Right lobe of liver (tissue), 6 donors: ENCODE measurements around the gene VAPB. TPM values are rescaled to one million over a fixed set of nuclear protein-coding genes. Genes with fewer than 3 reads are reported as not detected.

Source experiments
- ATAC-seq, 4 donors: fragments of 200-7000 bp; cut with Tn5 transposase; one replicate each; pipeline ENCODE4 v1.9.1; 2020; ENCODE audit warnings: mild to moderate bottlenecking in 4 of 4, moderate library complexity in 4 of 4
- DNase-seq, 3 donors: peaks; one replicate each; pipeline ENCODE4 v3.0.0-alpha.2; 2020
- H3K27ac ChIP-seq, 3 donors: fragments of 200-600 bp; one replicate each; pipeline ENCODE4 v1.8.0; 2022
- H3K27me3 ChIP-seq, 2 donors: fragments of 200-600 bp; one replicate each; pipeline ENCODE4 v1.8.0; 2022
- H3K36me3 ChIP-seq, 4 donors: fragments of 200-600 bp; sonication (generic) in 1 of 4; one replicate each; pipeline versions ENCODE4 v1.5.1 to v1.8.0; 2017 to 2022; ENCODE audit warnings: control low read depth in 1 of 4
- H3K4me1 ChIP-seq, 4 donors: fragments of 200-600 bp; sonication (generic) in 1 of 4; one replicate each; pipeline versions ENCODE4 v1.5.1 to v1.8.0; 2017 to 2022; ENCODE audit warnings: control low read depth in 1 of 4
- H3K4me3 ChIP-seq, 3 donors: fragments of 200-600 bp; one replicate each; pipeline ENCODE4 v1.8.0; 2022
- H3K9me3 ChIP-seq, 4 donors: fragments of 200-600 bp; sonication (generic) in 1 of 4; one replicate each; pipeline versions ENCODE4 v1.5.1 to v1.8.0; 2017 to 2022; ENCODE audit warnings: control low read depth in 1 of 4
- POLR2A ChIP-seq: fragments of 450-650 bp; IDR thresholded peaks from one replicate; pipeline ENCODE4 v1.6.1; 2017; ENCODE audit warnings: antibody characterized with exemption, mild to moderate bottlenecking
- WGBS: methylation state at CpG from one replicate; pipeline ENCODE4 v1.1.6; 2018; ENCODE audit warnings: low coverage, low lambda C conversion rate; ENCODE audit not compliant: insufficient coverage; ENCODE audit errors: missing lambda C conversion rate; 5-methylcytosine and 5-hydroxymethylcytosine counted together
- intact Hi-C, 2 donors: fragments of 100-400 bp; cut with DNase I; formaldehyde crosslinking; loops; one replicate each; pipeline versions ENCODE4 v1.11.2 to v1.14.1; 2022
- total RNA-seq, 6 experiments: library from RNA; depleted of rRNA in 2 of 6; stranded (reverse); fragments of >200 nt in 2 of 6; fragmentation: NEBNext Ultra II Directional in 3 of 6; extraction: Animal tissue kit (Norgen Biotek cat#: 25700) in 3 of 6; gene quantifications; one replicate each; pipeline versions ENCODE4 v1.1.0 to v1.2.4, GENCODE V29; 2016 to 2023
- TF ChIP-seq, protein P1 (sequence below), 4 donors: fragments of 200-600 bp in 3 of 4; fragments of 450-650 bp in 1 of 4; IDR thresholded peaks; one replicate each; pipeline versions ENCODE4 v1.5.1 to v1.8.0; 2016 to 2022; ENCODE audit warnings: antibody characterized with exemption in 4 of 4, mild to moderate bottlenecking in 2 of 4
- donor health status: DM: no; HTN: yes; CAD: no.
- donor health status: DM: no; HTN: no; CAD: no.
- donor health status: DM: no; HTN: no; CAD: no.
- donor health status: DM: no; HTN: yes; CAD: no.
- donor health status: DM: no; HTN: yes; CAD: no.

The VAPB gene
- total RNA-seq, 6 experiments from 2014 or later = 17.5 to 42.9 (median 31.4) TPM

DNA sequence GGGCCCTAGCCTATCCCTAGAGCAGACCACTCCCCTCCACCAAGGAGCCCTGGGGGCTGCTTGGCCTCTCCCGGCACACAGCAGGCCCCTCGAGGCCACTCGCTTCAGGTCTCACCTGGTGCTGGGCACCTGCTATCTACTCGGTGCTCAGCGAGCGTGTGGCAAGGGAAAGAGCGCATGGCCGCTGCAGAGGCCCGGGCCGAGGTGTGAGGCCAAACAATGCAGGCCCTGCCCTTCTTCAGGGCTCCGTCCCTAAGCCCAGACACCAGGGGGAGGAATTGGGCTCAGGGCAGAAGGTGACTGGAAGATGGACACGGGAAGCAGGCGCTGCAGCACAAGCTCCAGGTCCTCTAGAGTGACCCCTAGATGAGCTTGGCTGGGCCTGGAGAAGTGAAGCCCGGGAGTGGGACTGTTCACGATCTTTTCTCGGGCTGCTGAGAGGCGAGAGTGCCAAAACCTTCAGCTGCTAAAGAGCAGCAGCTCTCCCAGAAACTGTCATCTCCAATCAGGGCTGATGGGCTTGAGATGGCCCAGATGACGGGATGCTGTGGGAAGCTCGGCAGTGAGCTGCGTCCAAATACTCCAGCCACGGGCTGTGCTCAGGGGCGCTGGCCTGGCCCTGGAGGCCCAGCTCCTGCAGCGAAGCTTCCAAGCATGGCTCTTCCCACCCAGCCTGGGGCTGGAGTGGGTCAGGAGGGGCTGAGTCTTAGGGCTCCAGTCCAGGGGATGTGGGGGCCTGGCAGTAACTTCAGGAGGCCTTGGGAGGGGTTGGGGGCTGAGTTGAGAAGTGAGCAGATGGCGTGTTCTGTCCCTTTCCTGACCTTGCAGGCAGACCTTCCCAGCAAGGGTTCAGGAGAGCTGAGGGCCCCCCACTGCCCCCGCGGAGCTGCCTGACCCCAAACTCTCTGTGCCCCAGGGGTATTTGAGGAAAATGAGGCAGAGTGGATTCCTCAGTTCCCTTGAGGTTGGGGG lies 82.5 kb downstream of the VAPB start:
- ATAC-seq = peak in 3 of 4 donors; percentile 17 to 44 (median 36)
- no peak overlapping the region for H3K4me3 ChIP-seq
- H3K36me3 ChIP-seq = no peaks in the 10 kb centered on the region
- no peaks in the 10 kb centered on the region for H3K4me1 ChIP-seq
- TF ChIP-seq, protein P1, sequence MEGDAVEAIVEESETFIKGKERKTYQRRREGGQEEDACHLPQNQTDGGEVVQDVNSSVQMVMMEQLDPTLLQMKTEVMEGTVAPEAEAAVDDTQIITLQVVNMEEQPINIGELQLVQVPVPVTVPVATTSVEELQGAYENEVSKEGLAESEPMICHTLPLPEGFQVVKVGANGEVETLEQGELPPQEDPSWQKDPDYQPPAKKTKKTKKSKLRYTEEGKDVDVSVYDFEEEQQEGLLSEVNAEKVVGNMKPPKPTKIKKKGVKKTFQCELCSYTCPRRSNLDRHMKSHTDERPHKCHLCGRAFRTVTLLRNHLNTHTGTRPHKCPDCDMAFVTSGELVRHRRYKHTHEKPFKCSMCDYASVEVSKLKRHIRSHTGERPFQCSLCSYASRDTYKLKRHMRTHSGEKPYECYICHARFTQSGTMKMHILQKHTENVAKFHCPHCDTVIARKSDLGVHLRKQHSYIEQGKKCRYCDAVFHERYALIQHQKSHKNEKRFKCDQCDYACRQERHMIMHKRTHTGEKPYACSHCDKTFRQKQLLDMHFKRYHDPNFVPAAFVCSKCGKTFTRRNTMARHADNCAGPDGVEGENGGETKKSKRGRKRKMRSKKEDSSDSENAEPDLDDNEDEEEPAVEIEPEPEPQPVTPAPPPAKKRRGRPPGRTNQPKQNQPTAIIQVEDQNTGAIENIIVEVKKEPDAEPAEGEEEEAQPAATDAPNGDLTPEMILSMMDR (IDR thresholded peaks at IDR 0.05) = no peak
- TF ChIP-seq POLR2A = no peak
- H3K27me3 ChIP-seq = no peaks in the 10 kb centered on the region
- DNase-seq = no peak
- intact Hi-C loops = loop anchor here in 1 of 2 donors (10.0 kb wide), 1 partner anchor 383 kb away; the partner anchor contains the start of genes GNAS and GNAS-AS1
- 35% methylated on average over 5 of the region's 26 CpGs for WGBS
- H3K9me3 ChIP-seq = no peaks in the 10 kb centered on the region
- H3K27ac ChIP-seq = no peak overlapping the region

DNA sequence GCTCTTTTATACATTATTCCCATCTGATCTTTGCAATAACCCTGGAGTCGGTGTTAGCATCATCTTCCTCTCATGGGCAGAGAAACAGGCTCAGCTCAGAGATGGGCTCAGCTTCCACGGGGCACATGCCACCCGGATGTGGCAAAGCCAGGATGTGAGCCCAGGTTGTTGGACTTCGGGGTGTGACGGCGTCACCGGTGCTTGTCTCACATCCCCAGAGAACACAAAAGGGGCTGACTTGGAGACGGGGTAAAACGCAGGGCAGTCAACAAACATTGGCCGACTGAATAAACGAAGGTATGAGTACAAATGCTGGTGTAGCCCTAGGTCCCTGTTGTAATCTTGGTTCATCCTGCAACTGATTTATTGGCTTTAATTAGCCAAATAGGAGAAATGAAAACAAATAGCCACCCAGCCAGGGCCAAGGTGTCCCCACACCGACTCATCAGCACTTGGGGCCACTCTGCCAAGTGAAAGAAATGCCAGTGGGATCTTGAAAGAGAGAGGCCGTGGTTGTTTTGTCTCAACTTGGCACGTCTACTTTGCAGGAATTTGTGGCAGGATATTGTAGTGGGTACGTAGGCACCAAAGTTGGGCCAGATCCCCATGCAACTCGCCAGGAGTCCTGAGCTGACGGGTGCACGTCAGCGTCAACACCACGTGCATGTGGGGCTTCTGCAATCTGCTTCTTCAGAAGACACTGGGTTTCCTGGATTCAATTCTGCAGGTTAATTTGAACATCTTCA lies 83.4 kb downstream of the VAPB start:
- H3K4me1 ChIP-seq = no peaks in the 10 kb centered on the region
- no peaks in the 10 kb centered on the region for H3K9me3 ChIP-seq
- H3K36me3 ChIP-seq = no peaks in the 10 kb centered on the region
- no peak for ATAC-seq
- no peak for DNase-seq
- WGBS = 67% methylated on average over 15 of the region's 20 CpGs
- TF ChIP-seq, protein P1 (IDR thresholded peaks at IDR 0.05) = no peak
- no peak for TF ChIP-seq POLR2A
- no peak overlapping the region for H3K27ac ChIP-seq
- no peaks in the 10 kb centered on the region for H3K27me3 ChIP-seq
- H3K4me3 ChIP-seq = no peak overlapping the region
- intact Hi-C loops = loop anchor here in 1 of 2 donors (10.0 kb wide), 1 partner anchor 382 kb away; the partner anchor contains the start of genes GNAS and GNAS-AS1

DNA sequence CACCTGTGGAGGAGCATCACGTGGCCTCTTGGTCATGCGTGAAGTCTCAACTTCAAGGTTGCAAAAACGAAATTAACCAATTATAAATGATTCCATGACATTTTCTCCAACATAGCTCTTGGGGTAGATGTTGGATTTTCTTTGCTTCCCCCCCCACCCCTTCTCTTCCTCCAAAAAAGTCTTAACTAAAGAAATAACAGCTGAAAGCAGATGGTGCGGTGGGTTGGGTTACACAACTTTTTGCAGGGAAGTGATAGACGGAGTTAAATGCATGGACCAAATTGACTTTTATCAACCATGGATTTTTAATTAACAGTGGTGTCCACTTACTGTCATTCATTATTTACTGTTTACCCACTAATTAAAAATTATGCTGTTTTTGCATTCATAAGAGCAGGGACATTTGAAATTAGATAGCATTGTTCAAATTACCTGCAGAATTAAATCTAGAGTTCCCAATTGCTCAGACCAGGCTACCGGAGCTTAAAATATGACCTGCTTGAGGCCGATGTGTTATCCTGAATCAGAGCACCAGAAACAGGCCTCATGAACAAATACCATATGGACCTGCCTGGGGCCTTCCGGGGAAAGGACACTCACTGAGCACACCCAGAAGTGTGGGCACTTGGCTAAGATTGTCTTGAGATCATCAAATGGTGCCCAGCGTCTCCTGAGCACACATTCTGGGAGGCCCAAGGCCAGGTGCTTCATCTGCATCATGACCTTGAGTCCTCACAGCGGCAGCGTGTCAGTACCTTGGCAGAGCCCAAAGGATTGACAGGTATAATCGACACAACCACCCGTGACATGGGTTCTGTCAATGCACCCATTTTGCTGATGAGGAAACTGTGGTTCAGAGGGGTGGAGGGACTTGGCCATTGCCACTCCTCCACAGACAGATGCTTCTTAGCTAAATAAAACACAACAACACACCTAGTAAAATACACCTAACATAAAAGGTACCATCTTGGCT lies 84.7 kb downstream of the VAPB start:
- H3K36me3 ChIP-seq = no peaks in the 10 kb centered on the region
- H3K27ac ChIP-seq = no peak overlapping the region
- intact Hi-C loops = loop anchor here in 1 of 2 donors (10.0 kb wide), 1 partner anchor 381 kb away; the partner anchor contains the start of genes GNAS and GNAS-AS1
- H3K27me3 ChIP-seq = no peaks in the 10 kb centered on the region
- no peaks in the 10 kb centered on the region for H3K9me3 ChIP-seq
- ATAC-seq (no peak), DNase-seq (no peak)
- H3K4me3 ChIP-seq = no peak overlapping the region
- H3K4me1 ChIP-seq = no peaks in the 10 kb centered on the region
- 82% methylated on average over 9 of the region's 13 CpGs for WGBS
- TF ChIP-seq POLR2A = no peak
- TF ChIP-seq, protein P1 (IDR thresholded peaks at IDR 0.05) = no peak

DNA sequence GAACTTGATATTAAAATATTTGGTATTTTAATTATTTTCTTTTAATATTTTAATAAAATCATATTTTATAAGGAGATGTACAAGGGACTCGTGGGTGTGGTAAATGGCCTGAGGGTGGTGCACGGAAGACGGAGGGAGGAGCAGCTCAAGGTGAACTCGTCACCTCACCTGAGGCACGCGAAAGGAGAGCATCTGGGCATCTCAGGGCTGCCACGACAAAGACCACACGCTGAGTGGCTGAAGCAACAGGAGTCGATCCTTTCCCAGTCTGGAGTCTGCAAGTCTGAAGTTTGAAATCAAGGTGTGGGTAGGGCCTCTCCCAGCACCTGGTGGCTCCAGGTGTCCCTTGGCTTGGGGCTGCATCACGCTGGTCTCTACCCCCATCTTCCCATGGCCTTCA lies 86.4 kb downstream of the VAPB start:
- DNase-seq = no peak
- intact Hi-C loops = loop anchor here in 1 of 2 donors (10.0 kb wide), 1 partner anchor 379 kb away; the partner anchor contains the start of genes GNAS and GNAS-AS1
- no peak for ATAC-seq
- Histone ChIP-seq H3K4me3 (no peak overlapping the region), H3K9me3 (no peaks in the 10 kb centered on the region), H3K36me3 (no peaks in the 10 kb centered on the region), H3K4me1 (no peaks in the 10 kb centered on the region), H3K27me3 (no peaks in the 10 kb centered on the region), H3K27ac (no peak overlapping the region)
- 84% methylated on average over 6 of the region's 10 CpGs for WGBS
- no peak for TF ChIP-seq POLR2A
- TF ChIP-seq, protein P1 (IDR thresholded peaks at IDR 0.05) = no peak
